Measurements from ENCODE around the gene DNASE2B.

Gene DNASE2B

DNA sequence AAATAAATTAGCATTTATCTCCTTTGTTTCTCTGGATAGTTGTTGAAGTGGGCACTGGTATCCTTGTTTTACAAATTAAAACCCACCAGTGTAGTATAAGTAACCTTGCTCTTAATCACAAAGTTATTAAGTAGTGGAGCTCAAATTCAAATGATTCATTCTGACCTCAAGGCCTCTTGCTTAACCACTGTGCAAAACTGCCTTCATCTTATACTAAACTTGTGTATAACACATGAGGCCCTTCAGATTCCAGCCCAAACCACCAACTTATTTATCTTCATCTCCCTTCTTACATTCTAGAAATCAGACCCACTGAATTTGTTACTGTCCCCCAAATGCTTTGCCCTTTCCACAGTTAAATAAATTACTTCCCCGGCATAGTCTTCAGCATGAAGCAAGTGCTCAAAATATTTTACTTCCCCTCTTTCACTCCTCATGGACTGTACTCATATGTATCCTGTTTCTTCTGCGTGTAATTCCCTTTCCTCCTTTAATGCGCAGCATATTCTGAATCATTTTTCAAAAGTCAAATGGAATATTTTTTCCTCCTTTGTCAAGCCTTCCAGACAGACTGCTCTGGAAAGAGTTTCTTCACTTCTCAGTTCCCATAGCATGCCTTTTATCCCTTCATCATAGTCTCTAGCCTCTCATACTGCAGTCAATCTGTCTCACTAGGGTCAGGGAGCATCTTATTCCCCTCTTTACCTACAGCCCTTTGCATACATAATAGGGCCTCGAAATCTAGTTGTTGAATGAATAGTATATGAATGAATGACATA, 19.0 kb upstream of the DNASE2B start:
- no peak overlapping the region for H3K27ac ChIP-seq (ENCODE audit: low read depth, low read length)
- no peaks in the 10 kb centered on the region for H3K27me3 ChIP-seq (ENCODE audit: control insufficient read depth, insufficient read depth, low read length)
- no peak overlapping the region for H3K4me3 ChIP-seq (ENCODE audit: low read length)
- H3K36me3 ChIP-seq (ENCODE audit: control insufficient read depth, insufficient read depth, low read length) = no peaks in the 10 kb centered on the region
- no peak overlapping the region for H3K9ac ChIP-seq (ENCODE audit: low read length)
- peaks cover 11% of the 10 kb centered on the region for H3K4me1 ChIP-seq (ENCODE audit: control insufficient read depth, insufficient read depth, low read length)

GRCh38 chr1:84379917-84380180, 18.4 kb upstream of the DNASE2B start:
- H3K27me3 ChIP-seq (ENCODE audit: control insufficient read depth, insufficient read depth, low read length) = no peaks in the 10 kb centered on the region
- H3K4me3 ChIP-seq (ENCODE audit: low read length) = no peak overlapping the region
- H3K36me3 ChIP-seq (ENCODE audit: control insufficient read depth, insufficient read depth, low read length) = no peaks in the 10 kb centered on the region
- no peak overlapping the region for H3K27ac ChIP-seq (ENCODE audit: low read depth, low read length)
- H3K9ac ChIP-seq (ENCODE audit: low read length) = no peak overlapping the region
- H3K4me1 ChIP-seq (ENCODE audit: control insufficient read depth, insufficient read depth, low read length) = peaks cover 8% of the 10 kb centered on the region

DNA sequence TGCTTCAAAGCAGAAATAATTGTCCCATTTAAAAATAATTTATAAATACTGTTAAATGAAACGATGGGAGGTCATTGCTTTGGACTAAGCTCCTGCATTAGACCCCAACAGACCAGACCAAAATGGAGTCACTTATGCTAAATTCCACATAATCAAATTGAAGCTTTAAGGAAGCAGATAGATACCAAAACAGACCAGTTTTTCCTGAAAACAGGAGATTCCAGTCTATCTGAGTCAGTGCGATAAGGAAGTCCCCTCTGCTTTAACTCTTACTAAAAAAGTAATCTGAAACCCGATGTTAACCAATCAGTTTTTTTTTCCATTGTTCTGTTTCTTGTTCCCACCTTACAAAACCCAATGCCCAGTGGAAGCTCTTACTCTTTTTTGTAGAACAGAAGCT, 16.2 kb upstream of the DNASE2B start:
- Histone ChIP-seq H3K27ac (ENCODE audit: low read depth, low read length) (no peak overlapping the region), H3K4me1 (ENCODE audit: control insufficient read depth, insufficient read depth, low read length) (peaks cover 3% of the 10 kb centered on the region), H3K4me3 (ENCODE audit: low read length) (no peak overlapping the region), H3K9ac (ENCODE audit: low read length) (no peak overlapping the region), H3K27me3 (ENCODE audit: control insufficient read depth, insufficient read depth, low read length) (no peaks in the 10 kb centered on the region), H3K36me3 (ENCODE audit: control insufficient read depth, insufficient read depth, low read length) (no peaks in the 10 kb centered on the region)

GRCh38 chr1:84385347-84385746, 12.9 kb upstream of the DNASE2B start:
- Histone ChIP-seq H3K9ac (ENCODE audit: low read length) (no peak overlapping the region), H3K27me3 (ENCODE audit: control insufficient read depth, insufficient read depth, low read length) (no peaks in the 10 kb centered on the region), H3K36me3 (ENCODE audit: control insufficient read depth, insufficient read depth, low read length) (no peaks in the 10 kb centered on the region), H3K27ac (ENCODE audit: low read depth, low read length) (no peak overlapping the region), H3K4me1 (ENCODE audit: control insufficient read depth, insufficient read depth, low read length) (no peaks in the 10 kb centered on the region), H3K4me3 (ENCODE audit: low read length) (no peak overlapping the region)

- no peak overlapping the region for H3K27ac ChIP-seq (ENCODE audit: low read depth, low read length)
- H3K27me3 ChIP-seq (ENCODE audit: control insufficient read depth, insufficient read depth, low read length) = no peaks in the 10 kb centered on the region
- H3K4me3 ChIP-seq (ENCODE audit: low read length) = no peak overlapping the region
- no peaks in the 10 kb centered on the region for H3K36me3 ChIP-seq (ENCODE audit: control insufficient read depth, insufficient read depth, low read length)
- no peak overlapping the region for H3K9ac ChIP-seq (ENCODE audit: low read length)
- no peaks in the 10 kb centered on the region for H3K4me1 ChIP-seq (ENCODE audit: control insufficient read depth, insufficient read depth, low read length)
Observed at GRCh38 chr1:84386716-84387479, 11.4 kb upstream of the DNASE2B start.

GRCh38 chr1:84387480-84388163, 10.7 kb upstream of the DNASE2B start:
- Histone ChIP-seq H3K4me1 (ENCODE audit: control insufficient read depth, insufficient read depth, low read length) (no peaks in the 10 kb centered on the region), H3K9ac (ENCODE audit: low read length) (no peak overlapping the region), H3K4me3 (ENCODE audit: low read length) (no peak overlapping the region), H3K27ac (ENCODE audit: low read depth, low read length) (no peak overlapping the region), H3K27me3 (ENCODE audit: control insufficient read depth, insufficient read depth, low read length) (no peaks in the 10 kb centered on the region), H3K36me3 (ENCODE audit: control insufficient read depth, insufficient read depth, low read length) (no peaks in the 10 kb centered on the region)

DNA sequence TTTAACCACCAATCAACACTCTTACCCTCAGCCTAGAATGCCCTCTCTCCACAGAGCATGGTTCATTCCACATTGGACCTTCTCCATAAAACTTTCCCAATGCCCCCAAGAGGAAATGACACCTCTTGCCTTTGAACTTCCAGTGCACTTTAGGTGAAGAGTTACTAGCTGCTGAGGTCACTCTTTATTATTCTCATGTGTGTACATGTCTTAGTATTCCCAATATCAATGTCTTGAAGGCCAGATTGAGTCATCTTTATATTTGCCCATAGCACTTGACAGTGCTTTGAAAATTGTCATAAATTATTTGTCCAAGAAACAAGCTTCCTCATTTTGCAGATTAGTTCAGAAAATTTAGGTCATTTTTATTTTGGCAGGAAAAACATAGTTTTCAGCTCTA, 8.1 kb upstream of the DNASE2B start:
- no peak overlapping the region for H3K9ac ChIP-seq (ENCODE audit: low read length)

GRCh38 chr1:84401156-84401555, 2.9 kb downstream of the DNASE2B start:
- H3K9ac ChIP-seq (ENCODE audit: low read length) = no peak overlapping the region
- H3K4me3 ChIP-seq (ENCODE audit: low read length) = no peak overlapping the region
- H3K27me3 ChIP-seq (ENCODE audit: control insufficient read depth, insufficient read depth, low read length) = no peaks in the 10 kb centered on the region
- no peak overlapping the region for H3K27ac ChIP-seq (ENCODE audit: low read depth, low read length)
- no peaks in the 10 kb centered on the region for H3K36me3 ChIP-seq (ENCODE audit: control insufficient read depth, insufficient read depth, low read length)
- no peaks in the 10 kb centered on the region for H3K4me1 ChIP-seq (ENCODE audit: control insufficient read depth, insufficient read depth, low read length)

More for the DNA sequence above, 8.1 kb upstream of the DNASE2B start:
- H3K4me1 ChIP-seq (ENCODE audit: control insufficient read depth, insufficient read depth, low read length) = no peaks in the 10 kb centered on the region
- H3K27ac ChIP-seq (ENCODE audit: low read depth, low read length) = no peak overlapping the region
- H3K4me3 ChIP-seq (ENCODE audit: low read length) = no peak overlapping the region
- H3K36me3 ChIP-seq (ENCODE audit: control insufficient read depth, insufficient read depth, low read length) = no peaks in the 10 kb centered on the region
- no peaks in the 10 kb centered on the region for H3K27me3 ChIP-seq (ENCODE audit: control insufficient read depth, insufficient read depth, low read length)

DNA sequence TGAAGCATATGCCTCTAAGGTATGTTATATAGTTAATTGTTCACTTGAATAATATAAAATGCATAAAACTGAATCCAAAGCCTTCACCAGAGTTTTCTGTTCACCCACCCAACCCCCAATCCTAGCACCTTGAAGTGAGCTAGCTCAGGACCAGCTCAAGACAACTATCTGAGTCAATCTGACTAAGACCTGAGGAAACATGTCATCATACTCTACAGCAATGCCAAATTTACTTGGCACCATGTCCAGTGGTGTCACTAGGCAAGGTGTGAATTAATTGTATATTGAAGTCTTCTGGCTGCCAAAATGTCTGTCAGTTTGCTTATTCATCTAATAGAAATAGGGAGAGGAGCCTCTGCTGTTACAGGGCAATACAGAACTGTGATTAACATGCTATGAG, 3.8 kb downstream of the DNASE2B start:
- no peaks in the 10 kb centered on the region for H3K4me1 ChIP-seq (ENCODE audit: control insufficient read depth, insufficient read depth, low read length)
- H3K9ac ChIP-seq (ENCODE audit: low read length) = no peak overlapping the region
- no peak overlapping the region for H3K4me3 ChIP-seq (ENCODE audit: low read length)
- H3K27me3 ChIP-seq (ENCODE audit: control insufficient read depth, insufficient read depth, low read length) = no peaks in the 10 kb centered on the region
- H3K27ac ChIP-seq (ENCODE audit: low read depth, low read length) = no peak overlapping the region
- no peaks in the 10 kb centered on the region for H3K36me3 ChIP-seq (ENCODE audit: control insufficient read depth, insufficient read depth, low read length)

DNA sequence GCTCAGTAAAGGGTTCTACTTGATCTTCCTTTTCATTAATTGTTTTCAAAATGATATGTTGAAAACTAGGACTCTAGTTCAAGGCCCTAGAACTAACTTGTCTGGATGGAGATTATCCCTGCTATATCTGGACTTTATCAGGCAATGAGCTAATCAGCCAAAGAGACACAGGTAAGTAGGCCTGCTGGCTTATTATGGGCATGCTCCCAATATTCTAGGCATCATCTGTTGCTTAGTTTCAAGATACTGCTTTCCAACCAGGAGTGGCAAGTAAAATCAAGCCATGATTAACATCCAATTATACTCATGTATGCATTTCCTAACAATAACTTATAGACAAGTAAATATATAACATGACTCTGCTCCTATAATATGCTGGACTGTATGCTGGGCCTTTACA, 4.2 kb downstream of the DNASE2B start:
- H3K36me3 ChIP-seq (ENCODE audit: control insufficient read depth, insufficient read depth, low read length) = no peaks in the 10 kb centered on the region
- H3K27ac ChIP-seq (ENCODE audit: low read depth, low read length) = no peak overlapping the region
- no peaks in the 10 kb centered on the region for H3K27me3 ChIP-seq (ENCODE audit: control insufficient read depth, insufficient read depth, low read length)
- H3K9ac ChIP-seq (ENCODE audit: low read length) = no peak overlapping the region
- H3K4me3 ChIP-seq (ENCODE audit: low read length) = no peak overlapping the region
- H3K4me1 ChIP-seq (ENCODE audit: control insufficient read depth, insufficient read depth, low read length) = no peaks in the 10 kb centered on the region

DNA sequence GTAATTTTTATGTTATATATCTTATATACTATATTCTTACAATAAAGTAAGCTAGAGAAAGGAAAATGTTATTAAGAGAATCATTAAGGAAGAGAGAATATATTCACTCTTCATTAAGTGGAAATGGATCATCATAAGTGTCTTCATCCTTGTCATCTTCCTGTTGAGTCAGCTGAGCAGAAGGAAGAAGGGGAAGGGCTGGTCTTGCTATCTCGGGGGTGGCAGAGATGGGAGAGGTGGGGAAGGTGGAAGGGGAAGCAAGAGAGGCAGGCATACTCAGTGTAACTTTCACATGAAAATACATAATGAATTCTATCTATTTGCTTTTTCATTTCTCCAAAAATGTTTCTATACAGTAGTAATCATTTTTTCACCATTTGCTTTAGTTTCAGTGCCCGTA, 5.1 kb downstream of the DNASE2B start:
- H3K9ac ChIP-seq (ENCODE audit: low read length) = no peak overlapping the region
- no peaks in the 10 kb centered on the region for H3K4me1 ChIP-seq (ENCODE audit: control insufficient read depth, insufficient read depth, low read length)
- no peaks in the 10 kb centered on the region for H3K27me3 ChIP-seq (ENCODE audit: control insufficient read depth, insufficient read depth, low read length)
- H3K4me3 ChIP-seq (ENCODE audit: low read length) = no peak overlapping the region
- no peaks in the 10 kb centered on the region for H3K36me3 ChIP-seq (ENCODE audit: control insufficient read depth, insufficient read depth, low read length)
- H3K27ac ChIP-seq (ENCODE audit: low read depth, low read length) = no peak overlapping the region

GRCh38 chr1:84406346-84406861, 8.1 kb downstream of the DNASE2B start:
- Histone ChIP-seq H3K27ac (ENCODE audit: low read depth, low read length) (no peak overlapping the region), H3K4me1 (ENCODE audit: control insufficient read depth, insufficient read depth, low read length) (no peaks in the 10 kb centered on the region), H3K9ac (ENCODE audit: low read length) (no peak overlapping the region), H3K27me3 (ENCODE audit: control insufficient read depth, insufficient read depth, low read length) (no peaks in the 10 kb centered on the region), H3K36me3 (ENCODE audit: control insufficient read depth, insufficient read depth, low read length) (no peaks in the 10 kb centered on the region), H3K4me3 (ENCODE audit: low read length) (no peak overlapping the region)
